ENCODE measurements around the gene KIF1B.

DNA sequence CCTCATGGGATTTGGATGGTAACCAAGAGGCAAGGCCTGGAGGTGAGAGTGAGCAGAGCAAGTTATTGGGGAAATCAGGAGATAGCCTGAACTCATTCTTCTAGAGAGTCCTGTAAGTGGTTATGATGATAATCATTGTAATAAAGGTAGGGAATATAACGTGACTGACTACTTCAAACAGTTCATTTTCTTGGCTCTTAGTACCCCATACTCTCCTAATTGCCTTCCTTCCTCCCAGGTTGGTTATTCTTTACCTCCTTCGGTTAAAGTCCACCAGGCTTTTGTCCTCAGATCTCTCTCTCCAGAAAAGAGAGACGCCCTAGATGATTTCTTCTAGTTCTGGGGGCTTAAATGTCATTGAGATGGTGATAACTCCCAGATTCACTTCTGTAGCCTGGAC lies 35.3 kb downstream of the KIF1B start:
- TF ChIP-seq ZNF565 (CRISPR knock-in tag; conservative IDR thresholded peaks at IDR 0.05; ENCODE audit: low read depth) (no peak), PATZ1 (CRISPR knock-in tag; IDR thresholded peaks at IDR 0.05; ENCODE audit: borderline replicate concordance) (no peak), POU6F1 (CRISPR knock-in tag; IDR thresholded peaks at IDR 0.05; ENCODE audit: borderline replicate concordance, low read depth) (no peak), ZFP30 (CRISPR knock-in tag; IDR thresholded peaks at IDR 0.05) (no peak), GLIS3 (CRISPR knock-in tag; IDR thresholded peaks at IDR 0.05) (no peak), ZFP3 (CRISPR knock-in tag; IDR thresholded peaks at IDR 0.05) (no peak), ARNTL (CRISPR knock-in tag; IDR thresholded peaks at IDR 0.05; ENCODE audit: borderline replicate concordance, low read depth) (no peak), TSHZ2 (CRISPR knock-in tag; IDR thresholded peaks at IDR 0.05) (no peak)
- TF ChIP-seq, protein P1, sequence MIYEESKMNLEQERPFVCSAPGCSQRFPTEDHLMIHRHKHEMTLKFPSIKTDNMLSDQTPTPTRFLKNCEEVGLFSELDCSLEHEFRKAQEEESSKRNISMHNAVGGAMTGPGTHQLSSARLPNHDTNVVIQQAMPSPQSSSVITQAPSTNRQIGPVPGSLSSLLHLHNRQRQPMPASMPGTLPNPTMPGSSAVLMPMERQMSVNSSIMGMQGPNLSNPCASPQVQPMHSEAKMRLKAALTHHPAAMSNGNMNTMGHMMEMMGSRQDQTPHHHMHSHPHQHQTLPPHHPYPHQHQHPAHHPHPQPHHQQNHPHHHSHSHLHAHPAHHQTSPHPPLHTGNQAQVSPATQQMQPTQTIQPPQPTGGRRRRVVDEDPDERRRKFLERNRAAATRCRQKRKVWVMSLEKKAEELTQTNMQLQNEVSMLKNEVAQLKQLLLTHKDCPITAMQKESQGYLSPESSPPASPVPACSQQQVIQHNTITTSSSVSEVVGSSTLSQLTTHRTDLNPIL (CRISPR knock-in tag; IDR thresholded peaks at IDR 0.05; ENCODE audit: low read depth), result no peak
- TF ChIP-seq, protein P2, sequence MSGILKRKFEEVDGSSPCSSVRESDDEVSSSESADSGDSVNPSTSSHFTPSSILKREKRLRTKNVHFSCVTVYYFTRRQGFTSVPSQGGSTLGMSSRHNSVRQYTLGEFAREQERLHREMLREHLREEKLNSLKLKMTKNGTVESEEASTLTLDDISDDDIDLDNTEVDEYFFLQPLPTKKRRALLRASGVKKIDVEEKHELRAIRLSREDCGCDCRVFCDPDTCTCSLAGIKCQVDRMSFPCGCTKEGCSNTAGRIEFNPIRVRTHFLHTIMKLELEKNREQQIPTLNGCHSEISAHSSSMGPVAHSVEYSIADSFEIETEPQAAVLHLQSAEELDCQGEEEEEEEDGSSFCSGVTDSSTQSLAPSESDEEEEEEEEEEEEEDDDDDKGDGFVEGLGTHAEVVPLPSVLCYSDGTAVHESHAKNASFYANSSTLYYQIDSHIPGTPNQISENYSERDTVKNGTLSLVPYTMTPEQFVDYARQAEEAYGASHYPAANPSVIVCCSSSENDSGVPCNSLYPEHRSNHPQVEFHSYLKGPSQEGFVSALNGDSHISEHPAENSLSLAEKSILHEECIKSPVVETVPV (CRISPR knock-in tag; IDR thresholded peaks at IDR 0.05), result no peak

Measured in SK-N-SH treated with all-trans-retinoic acid at 6 μM for 48 hours (cell line).